Measurements from ENCODE around the gene SYT2.
"Not testable (repeated sequence)": the region's sequence is repeated elsewhere in the genome, so short reads cannot be mapped to it uniquely, and the experiment has no call there.

Gene SYT2

GRCh38 chr1:202568826-202569225 is 141.4 kb downstream of the SYT2 start:
- no peak for DNase-seq

- no peak for DNase-seq
Observed at GRCh38 chr1:202568410-202568809, 141.8 kb downstream of the SYT2 start.

- DNase-seq: no peak
Observed at GRCh38 chr1:202567738-202568137, 142.5 kb downstream of the SYT2 start.

GRCh38 chr1:202565890-202566602 is 144.2 kb downstream of the SYT2 start:
- DNase-seq: peak in 1 of 14 donors; percentile 11

GRCh38 chr1:202564958-202565495 is 145.2 kb downstream of the SYT2 start:
- DNase-seq: no peak

- no peak for DNase-seq
Observed at GRCh38 chr1:202563818-202564217, 146.4 kb downstream of the SYT2 start.

GRCh38 chr1:202562444-202563060 is 147.7 kb downstream of the SYT2 start:
- no peak for DNase-seq

GRCh38 chr1:202561726-202562443 is 148.4 kb downstream of the SYT2 start:
- no peak for DNase-seq

GRCh38 chr1:202561240-202561639 is 149.0 kb downstream of the SYT2 start:
- DNase-seq: no peak

- DNase-seq: not testable (repeated sequence)
Observed at GRCh38 chr1:202557662-202558061, 152.6 kb downstream of the SYT2 start.

GRCh38 chr1:202556037-202556436 is 154.2 kb downstream of the SYT2 start:
- DNase-seq: not testable (repeated sequence)

GRCh38 chr1:202554619-202555018 is 155.6 kb downstream of the SYT2 start:
- not testable (repeated sequence) for DNase-seq

- DNase-seq: no peak
Observed at GRCh38 chr1:202553560-202554038, 156.7 kb downstream of the SYT2 start.

GRCh38 chr1:202553078-202553477 is 157.2 kb downstream of the SYT2 start:
- not testable (repeated sequence) for DNase-seq

- DNase-seq: not testable (repeated sequence)
Observed at GRCh38 chr1:202552615-202553014, 157.6 kb downstream of the SYT2 start.

- peak in 1 of 14 donors; percentile 18 for DNase-seq
Observed at GRCh38 chr1:202551683-202552082, 158.6 kb downstream of the SYT2 start.

- DNase-seq: not testable (repeated sequence)
Observed at GRCh38 chr1:202550088-202550487, 160.2 kb downstream of the SYT2 start.

- no peak for DNase-seq
Observed at GRCh38 chr1:202547215-202547614, 163.0 kb downstream of the SYT2 start.

- not testable (repeated sequence) for DNase-seq
Observed at GRCh38 chr1:202546796-202547195, 163.5 kb downstream of the SYT2 start.

GRCh38 chr1:202546377-202546776 is 163.9 kb downstream of the SYT2 start:
- DNase-seq: not testable (repeated sequence)

GRCh38 chr1:202545647-202546303 is 164.5 kb downstream of the SYT2 start:
- DNase-seq: not testable (repeated sequence)

- DNase-seq: not testable (repeated sequence)
Observed at GRCh38 chr1:202544766-202545449, 165.3 kb downstream of the SYT2 start.
